Chondrocyte (in vitro differentiated cells): ENCODE measurements around the gene POU2F1. TPM values are rescaled to one million over a fixed set of nuclear protein-coding genes. Genes with fewer than 3 reads are reported as not detected.

Experiments
- DNase-seq: peaks from one replicate; pipeline ENCODE4 v3.0.0; 2021; ENCODE audit warnings: mixed read lengths, low spot score
- H3K27ac Mint-ChIP-seq: one replicate; pipeline ENCODE4 v1.8.0; 2021; ENCODE audit warnings: mild to moderate bottlenecking, moderate library complexity, mixed read lengths; ENCODE audit not compliant: unreplicated experiment
- H3K27me3 Mint-ChIP-seq: 2 replicates; pipeline ENCODE4 v1.8.0; 2021; ENCODE audit warnings: low read depth, mixed read lengths
- H3K36me3 Mint-ChIP-seq: 2 replicates; pipeline ENCODE4 v1.8.0; 2021; ENCODE audit warnings: low read depth, mixed read lengths
- H3K4me1 Mint-ChIP-seq: 2 replicates; pipeline ENCODE4 v1.8.0; 2021; ENCODE audit warnings: low read depth, mild to moderate bottlenecking, mixed read lengths
- H3K4me3 Mint-ChIP-seq: one replicate; pipeline ENCODE4 v1.8.0; 2021; ENCODE audit warnings: mild to moderate bottlenecking, moderate library complexity, mixed read lengths; ENCODE audit not compliant: unreplicated experiment
- H3K9me3 Mint-ChIP-seq: 2 replicates; pipeline ENCODE4 v1.8.0; 2021; ENCODE audit warnings: low read depth, mixed read lengths
- total RNA-seq: library from RNA; stranded (reverse); gene quantifications from 3 replicates; pipeline ENCODE4 v1.2.1, GENCODE V29; 2021
- TF ChIP-seq, protein P1 (sequence below): fragments of 200-600 bp; sonication (generic); IDR thresholded peaks from 2 replicates; pipeline ENCODE4 v1.5.0; 2021; ENCODE audit warnings: antibody characterized with exemption, mild to moderate bottlenecking, moderate library complexity

The POU2F1 gene
- total RNA-seq, 1 donor from 2014 or later = 13.2 TPM

DNA sequence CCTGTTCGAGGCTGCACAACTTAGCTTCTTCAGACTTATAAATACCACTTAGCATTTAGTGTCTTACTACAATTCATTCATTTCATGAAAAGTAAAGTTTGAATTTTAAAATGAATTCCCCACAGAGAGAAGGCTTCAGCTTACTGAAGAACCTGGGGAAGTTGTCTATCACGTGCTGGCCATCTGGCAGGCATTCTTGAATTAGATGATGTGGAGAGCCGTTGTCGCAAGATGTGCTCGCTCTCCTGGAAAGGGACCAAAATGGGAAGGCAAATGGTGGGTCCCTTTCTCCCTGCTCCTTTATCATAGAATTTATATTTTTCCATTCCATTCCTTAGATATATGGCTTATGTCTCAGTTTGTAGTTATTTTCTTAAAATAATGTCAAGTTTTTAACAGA, 207.2 kb downstream of the POU2F1 start:
- Mint-ChIP-seq H3K27me3 (no peaks in the 10 kb centered on the region), H3K4me1 (no peaks in the 10 kb centered on the region), H3K4me3 (no peak overlapping the region), H3K36me3 (peaks cover 2% of the 10 kb centered on the region), H3K27ac (no peak overlapping the region), H3K9me3 (no peaks in the 10 kb centered on the region)
- no peak for DNase-seq
- TF ChIP-seq, protein P1, sequence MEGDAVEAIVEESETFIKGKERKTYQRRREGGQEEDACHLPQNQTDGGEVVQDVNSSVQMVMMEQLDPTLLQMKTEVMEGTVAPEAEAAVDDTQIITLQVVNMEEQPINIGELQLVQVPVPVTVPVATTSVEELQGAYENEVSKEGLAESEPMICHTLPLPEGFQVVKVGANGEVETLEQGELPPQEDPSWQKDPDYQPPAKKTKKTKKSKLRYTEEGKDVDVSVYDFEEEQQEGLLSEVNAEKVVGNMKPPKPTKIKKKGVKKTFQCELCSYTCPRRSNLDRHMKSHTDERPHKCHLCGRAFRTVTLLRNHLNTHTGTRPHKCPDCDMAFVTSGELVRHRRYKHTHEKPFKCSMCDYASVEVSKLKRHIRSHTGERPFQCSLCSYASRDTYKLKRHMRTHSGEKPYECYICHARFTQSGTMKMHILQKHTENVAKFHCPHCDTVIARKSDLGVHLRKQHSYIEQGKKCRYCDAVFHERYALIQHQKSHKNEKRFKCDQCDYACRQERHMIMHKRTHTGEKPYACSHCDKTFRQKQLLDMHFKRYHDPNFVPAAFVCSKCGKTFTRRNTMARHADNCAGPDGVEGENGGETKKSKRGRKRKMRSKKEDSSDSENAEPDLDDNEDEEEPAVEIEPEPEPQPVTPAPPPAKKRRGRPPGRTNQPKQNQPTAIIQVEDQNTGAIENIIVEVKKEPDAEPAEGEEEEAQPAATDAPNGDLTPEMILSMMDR = no peak

DNA sequence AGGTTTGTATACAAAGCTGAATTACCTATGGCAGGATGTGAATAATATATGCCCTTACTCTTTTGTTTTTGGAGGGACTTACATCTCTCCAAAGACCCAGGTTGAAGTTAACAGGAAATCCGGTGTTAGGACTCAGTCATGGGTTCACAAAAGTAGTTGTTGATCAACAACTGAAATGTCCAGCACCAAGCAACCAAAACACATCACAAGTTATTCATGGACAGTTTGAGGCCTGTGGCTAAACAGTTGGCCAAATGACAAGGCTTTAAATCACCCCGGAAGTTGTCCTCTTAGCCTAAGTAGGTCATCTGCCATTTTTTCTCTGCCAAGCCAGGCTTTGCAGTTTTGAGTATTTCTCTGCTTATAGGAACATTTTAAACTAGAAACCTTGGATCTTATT, 207.7 kb downstream of the POU2F1 start:
- no peak for DNase-seq
- Mint-ChIP-seq H3K4me3 (no peak overlapping the region), H3K27me3 (no peaks in the 10 kb centered on the region), H3K36me3 (peaks cover 2% of the 10 kb centered on the region), H3K27ac (no peak overlapping the region), H3K9me3 (no peaks in the 10 kb centered on the region), H3K4me1 (no peaks in the 10 kb centered on the region)
- TF ChIP-seq, protein P1 = no peak

DNA sequence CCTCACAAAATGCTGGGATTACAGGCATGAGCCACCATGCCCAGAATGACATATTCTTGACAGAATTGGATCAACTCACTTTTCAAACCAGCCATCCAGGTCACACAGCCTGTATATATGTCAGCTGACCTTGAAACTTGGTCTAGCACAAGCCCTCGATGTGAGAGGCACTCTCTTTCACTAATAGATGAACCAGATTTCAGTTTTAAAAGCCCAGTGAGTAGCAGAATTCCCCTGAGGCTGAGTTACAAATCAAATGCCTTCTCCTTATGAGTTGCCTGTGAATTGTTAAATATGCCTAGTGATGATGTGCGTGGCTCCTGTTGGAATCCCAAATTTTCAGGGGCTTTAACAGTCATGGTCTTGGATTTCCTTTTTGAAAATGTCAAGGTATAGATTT, 208.9 kb downstream of the POU2F1 start:
- H3K27ac Mint-ChIP-seq = no peak overlapping the region
- no peaks in the 10 kb centered on the region for H3K36me3 Mint-ChIP-seq
- no peaks in the 10 kb centered on the region for H3K4me1 Mint-ChIP-seq
- TF ChIP-seq, protein P1 = no peak
- H3K9me3 Mint-ChIP-seq = no peaks in the 10 kb centered on the region
- DNase-seq = no peak
- no peaks in the 10 kb centered on the region for H3K27me3 Mint-ChIP-seq
- H3K4me3 Mint-ChIP-seq = no peak overlapping the region

DNA sequence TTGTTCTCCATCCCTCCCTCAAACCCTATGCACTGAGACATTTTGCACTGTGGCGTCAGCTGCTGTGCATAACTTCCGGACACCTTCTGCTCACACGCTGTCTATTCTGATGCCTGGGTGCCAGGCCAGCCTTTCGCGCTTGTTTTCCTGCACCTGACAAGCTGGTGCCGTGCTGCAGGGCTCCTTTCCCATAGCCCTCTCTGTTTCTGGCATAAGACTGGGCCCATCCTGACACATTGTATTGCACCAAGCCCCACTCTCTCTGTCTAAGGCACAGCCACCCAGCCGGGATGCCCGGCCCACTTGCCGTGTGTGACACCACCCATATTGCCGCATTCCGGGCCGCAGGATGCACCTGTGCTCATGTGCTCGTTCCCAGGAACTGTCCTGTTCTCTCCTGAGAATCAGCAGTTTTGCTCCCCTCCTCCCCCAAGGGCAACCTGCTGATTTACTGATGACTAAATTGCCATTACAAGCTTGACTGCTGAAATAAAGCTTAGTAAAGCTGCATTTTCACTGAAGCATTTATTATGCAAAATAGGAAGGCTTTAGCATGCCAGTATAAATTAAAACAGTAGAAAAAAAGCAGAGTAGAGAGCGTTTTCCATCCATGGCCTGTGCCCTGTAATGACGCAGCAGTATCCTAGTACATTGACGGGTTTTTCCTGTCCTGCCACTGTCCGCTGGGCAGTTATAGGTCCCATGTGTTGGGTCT, 209.6 kb downstream of the POU2F1 start:
- Mint-ChIP-seq H3K36me3 (no peaks in the 10 kb centered on the region), H3K4me3 (no peak overlapping the region), H3K27ac (no peak overlapping the region), H3K27me3 (no peaks in the 10 kb centered on the region), H3K9me3 (peaks cover under 1% of the 10 kb centered on the region), H3K4me1 (no peaks in the 10 kb centered on the region)
- TF ChIP-seq, protein P1 = no peak
- no peak for DNase-seq

DNA sequence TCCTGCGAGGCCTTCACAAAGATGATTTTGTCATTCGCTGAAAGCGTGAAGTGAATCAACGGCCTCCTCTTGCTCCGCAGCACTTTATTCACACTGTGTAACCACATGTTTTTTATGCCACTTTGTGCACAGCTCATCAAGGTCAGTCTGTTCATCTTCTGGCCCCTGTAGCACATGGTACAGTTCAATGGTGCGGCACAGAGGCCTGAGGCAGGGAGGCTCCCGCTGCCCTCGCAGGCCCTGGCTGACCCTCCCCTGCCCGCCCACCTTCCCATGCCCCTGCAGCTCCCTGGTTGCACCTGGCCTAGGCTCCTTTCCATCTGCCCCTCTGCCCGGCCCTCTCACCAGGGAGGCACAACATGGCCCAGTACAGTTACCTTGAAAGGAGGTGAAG, 210.2 kb downstream of the POU2F1 start:
- no peaks in the 10 kb centered on the region for H3K4me1 Mint-ChIP-seq
- DNase-seq = no peak
- H3K27ac Mint-ChIP-seq = no peak overlapping the region
- peaks cover 6% of the 10 kb centered on the region for H3K9me3 Mint-ChIP-seq
- H3K36me3 Mint-ChIP-seq = peaks cover under 1% of the 10 kb centered on the region
- TF ChIP-seq, protein P1 = no peak
- H3K27me3 Mint-ChIP-seq = no peaks in the 10 kb centered on the region
- H3K4me3 Mint-ChIP-seq = no peak overlapping the region
